H9 (cell line): ENCODE measurements around the gene MRPS23. TPM values are rescaled to one million over a fixed set of nuclear protein-coding genes. Genes with fewer than 3 reads are reported as not detected.

ENCODE experiments used
- DNase-seq: peaks from one replicate; pipeline ENCODE4 v3.0.0-alpha.2; 2017
- H2AFZ ChIP-seq: one replicate; pipeline ENCODE4 v1.6.1; 2013; ENCODE audit warnings: mild to moderate bottlenecking, low read length, control low read depth, moderate library complexity
- H2AK5ac ChIP-seq: 2 replicates; pipeline ENCODE4 v1.6.1; 2013; ENCODE audit warnings: low read length, control low read depth, mixed read lengths; ENCODE audit not compliant: insufficient read length
- H2BK120ac ChIP-seq: one replicate; pipeline ENCODE4 v1.6.1; 2013; ENCODE audit warnings: low read depth, mild to moderate bottlenecking, low read length, control low read depth, inconsistent platforms; ENCODE audit not compliant: poor library complexity, severe bottlenecking
- H2BK12ac ChIP-seq: 2 replicates; pipeline ENCODE4 v1.6.1; 2013; ENCODE audit warnings: low read length, control low read depth, mixed read lengths, low read depth; ENCODE audit not compliant: insufficient read length
- H2BK15ac ChIP-seq: 2 replicates; pipeline ENCODE4 v1.6.1; 2013; ENCODE audit warnings: low read depth, low read length, control low read depth
- H2BK20ac ChIP-seq: one replicate; pipeline ENCODE4 v1.6.1; 2013; ENCODE audit warnings: low read depth, mild to moderate bottlenecking, low read length, control low read depth, inconsistent platforms; ENCODE audit not compliant: poor library complexity, severe bottlenecking
- H2BK5ac ChIP-seq: 2 replicates; pipeline ENCODE4 v1.6.1; 2013; ENCODE audit warnings: low read length, control low read depth, mixed read lengths; ENCODE audit not compliant: insufficient read length
- H3K14ac ChIP-seq: 2 replicates; pipeline ENCODE4 v1.6.1; 2013; ENCODE audit warnings: low read length, control low read depth; ENCODE audit not compliant: insufficient read depth
- H3K18ac ChIP-seq: 2 replicates; pipeline ENCODE4 v1.6.1; 2013; ENCODE audit warnings: low read depth, mild to moderate bottlenecking, mixed read lengths, low read length, control low read depth; ENCODE audit not compliant: insufficient read length
- H3K23ac ChIP-seq: 2 replicates; pipeline ENCODE4 v1.6.1; 2013; ENCODE audit warnings: low read length, control low read depth, mixed read lengths, low read depth; ENCODE audit not compliant: insufficient read length
- H3K23me2 ChIP-seq: 2 replicates; pipeline ENCODE4 v1.6.1; 2013; ENCODE audit warnings: low read depth, mild to moderate bottlenecking, mixed read lengths, low read length, control low read depth; ENCODE audit not compliant: insufficient read length, poor library complexity, severe bottlenecking
- H3K27ac ChIP-seq: 2 replicates; pipeline ENCODE4 v1.5.1; 2013; ENCODE audit warnings: low read length, control low read depth, mixed read lengths, low read depth; ENCODE audit not compliant: insufficient read length
- H3K27me3 ChIP-seq: 2 replicates; pipeline ENCODE4 v1.6.1; 2013; ENCODE audit warnings: low read length, control low read depth, inconsistent platforms; ENCODE audit not compliant: insufficient read depth
- H3K4ac ChIP-seq: 2 replicates; pipeline ENCODE4 v1.6.1; 2013; ENCODE audit warnings: low read depth, mild to moderate bottlenecking, control low read depth, inconsistent platforms, low read length, moderate library complexity
- H3K4me1 ChIP-seq: 2 replicates; pipeline ENCODE4 v1.6.1; 2013; ENCODE audit warnings: low read length, control low read depth, inconsistent platforms; ENCODE audit not compliant: insufficient read depth
- H3K4me2 ChIP-seq: 2 replicates; pipeline ENCODE4 v1.6.1; 2013; ENCODE audit warnings: low read length, control low read depth, mixed read lengths; ENCODE audit not compliant: insufficient read length, insufficient read depth
- H3K56ac ChIP-seq: 2 replicates; pipeline ENCODE4 v1.6.1; 2013; ENCODE audit warnings: low read depth, mild to moderate bottlenecking, mixed read lengths, low read length, control low read depth; ENCODE audit not compliant: insufficient read length
- H3K79me1 ChIP-seq: 2 replicates; pipeline ENCODE4 v1.6.1; 2013; ENCODE audit warnings: low read depth, mild to moderate bottlenecking, moderate library complexity, low read length, control low read depth, inconsistent platforms; ENCODE audit not compliant: insufficient read depth, poor library complexity, severe bottlenecking
- H3K79me2 ChIP-seq: 2 replicates; pipeline ENCODE4 v1.6.1; 2013; ENCODE audit warnings: low read length, control low read depth, inconsistent platforms; ENCODE audit not compliant: insufficient read depth
- H3K9ac ChIP-seq: 2 replicates; pipeline ENCODE4 v1.6.1; 2013; ENCODE audit warnings: low read length, control low read depth, mixed read lengths; ENCODE audit not compliant: insufficient read length; ENCODE audit errors: extremely low read depth
- H3K9me3 ChIP-seq: one replicate; pipeline ENCODE4 v1.6.1; 2013; ENCODE audit warnings: low read depth, low read length, inconsistent platforms; ENCODE audit not compliant: control insufficient read depth
- H3T11ph ChIP-seq: one replicate; pipeline ENCODE4 v1.6.1; 2013; ENCODE audit warnings: mild to moderate bottlenecking, low read length, control low read depth, inconsistent platforms
- H4K20me1 ChIP-seq: one replicate; pipeline ENCODE4 v1.6.1; 2013; ENCODE audit not compliant: control insufficient read depth, insufficient read length, insufficient read depth
- H4K5ac ChIP-seq: 2 replicates; pipeline ENCODE4 v1.6.1; 2013; ENCODE audit warnings: low read depth, mild to moderate bottlenecking, mixed read lengths, low read length, control low read depth; ENCODE audit not compliant: insufficient read length
- H4K8ac ChIP-seq: replicated peaks from 2 replicates; pipeline ENCODE4 v1.6.1; 2013; ENCODE audit warnings: low read length, control low read depth, mixed read lengths, low read depth; ENCODE audit not compliant: insufficient read length
- H4K91ac ChIP-seq: 2 replicates; pipeline ENCODE4 v1.6.1; 2013; ENCODE audit warnings: low read depth, mild to moderate bottlenecking, moderate library complexity, mixed read lengths, low read length, control low read depth; ENCODE audit not compliant: insufficient read length
- H3K27ac Mint-ChIP-seq, 3 experiments: 2 replicates in 2 of 3; 3 replicates in 1 of 3; pipeline ENCODE4 v1.8.0; 2020 to 2021; ENCODE audit warnings: mixed read lengths in 3 of 3, mild to moderate bottlenecking in 1 of 3, moderate library complexity in 1 of 3
- H3K27me3 Mint-ChIP-seq: 2 replicates; pipeline ENCODE4 v1.8.0; 2021; ENCODE audit warnings: low read depth, mild to moderate bottlenecking, moderate library complexity, mixed read lengths
- H3K36me3 Mint-ChIP-seq, 3 experiments: 2 replicates in 2 of 3; 3 replicates in 1 of 3; pipeline ENCODE4 v1.8.0; 2020 to 2021; ENCODE audit warnings: low read depth in 3 of 3, mixed read lengths in 3 of 3; ENCODE audit not compliant: insufficient read depth in 1 of 3
- H3K4me1 Mint-ChIP-seq, 2 experiments: 2 replicates each; pipeline ENCODE4 v1.8.0; 2020; ENCODE audit warnings: mixed read lengths in 2 of 2
- H3K4me3 Mint-ChIP-seq, 2 experiments: 2 replicates in 1 of 2; 3 replicates in 1 of 2; pipeline ENCODE4 v1.8.0; 2020 to 2021; ENCODE audit warnings: mild to moderate bottlenecking in 2 of 2, mixed read lengths in 2 of 2, moderate library complexity in 1 of 2
- H3K9me3 Mint-ChIP-seq, 2 experiments: 2 replicates in 1 of 2; 3 replicates in 1 of 2; pipeline ENCODE4 v1.8.0; 2020; ENCODE audit warnings: mild to moderate bottlenecking in 2 of 2, mixed read lengths in 2 of 2, moderate library complexity in 1 of 2
- WGBS: extraction: QIAGEN DNeasy Blood & Tissue Kit; methylation state at CpG from one replicate; pipeline ENCODE4 v1.1.7; 2013; ENCODE audit warnings: missing lambda C conversion rate, low lambda C conversion rate, mixed read lengths; ENCODE audit not compliant: insufficient read length; ENCODE audit errors: extremely low coverage; 5-methylcytosine and 5-hydroxymethylcytosine counted together
- total RNA-seq: library from RNA; stranded (reverse); gene quantifications from 2 replicates; pipeline ENCODE4 v1.2.1, GENCODE V29; 2021
- TF ChIP-seq, protein P1 (sequence below): fragments of 200-600 bp; sonication (generic); conservative IDR thresholded peaks from 3 replicates; pipeline ENCODE4 v1.8.0; 2021; ENCODE audit warnings: antibody characterized with exemption, mild to moderate bottlenecking

MRPS23 gene
- total RNA-seq, 1 experiment from 2014 or later = 62.0 TPM

DNA sequence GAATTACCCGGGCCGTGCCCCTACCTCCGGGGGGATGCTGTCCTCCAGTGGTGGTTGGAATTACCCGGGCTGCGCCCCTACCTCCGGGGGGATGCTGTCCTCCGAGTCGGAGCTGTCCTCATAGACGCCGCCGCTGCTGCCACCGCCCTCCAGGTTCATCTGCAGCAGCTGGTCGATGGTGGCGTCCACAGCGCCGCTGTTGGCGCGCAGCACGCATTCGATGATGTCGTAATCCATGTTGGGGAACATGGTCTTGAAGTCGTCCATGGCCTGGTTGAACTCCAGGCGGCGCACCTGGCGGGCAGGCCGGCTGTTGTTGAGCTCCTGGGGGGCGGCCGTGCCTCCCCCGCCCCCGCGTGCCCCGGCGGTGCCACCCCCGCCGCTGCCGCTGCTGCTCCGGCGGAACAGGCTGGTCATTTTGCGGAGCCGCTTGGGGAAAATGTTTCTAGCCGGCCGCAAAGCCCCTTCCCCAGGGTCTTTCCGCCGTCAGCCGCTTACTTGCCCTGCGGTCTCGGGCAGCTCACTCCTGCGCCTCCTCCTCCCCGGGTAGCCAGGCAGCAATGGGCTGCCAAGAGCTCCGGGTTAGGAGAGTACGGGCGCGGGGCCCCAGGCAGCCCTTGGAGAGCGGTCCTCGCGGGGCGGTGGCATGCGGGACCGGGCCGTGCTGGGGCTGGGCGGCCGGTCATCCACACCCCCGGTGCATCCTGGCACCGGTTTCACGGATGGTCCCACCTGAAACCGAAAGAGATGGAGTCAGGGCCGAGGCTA, 35.5 kb upstream of the MRPS23 start:
- Histone ChIP-seq H2BK20ac (no peak overlapping the region), H3K23ac (no peak overlapping the region), H3K4me1 (no peaks in the 10 kb centered on the region; the same call in 1 of the 2 replicates), H2AFZ (no peak overlapping the region), H3K9ac (no peak overlapping the region), H3K4ac (no peak overlapping the region), H3K4me2 (no peak overlapping the region), H4K20me1 (no peaks in the 10 kb centered on the region), H3K79me1 (no peaks in the 10 kb centered on the region), H3T11ph (no peak overlapping the region), H4K8ac (no peak overlapping the region), H3K23me2 (no peaks in the 10 kb centered on the region), H3K18ac (no peak overlapping the region), H2BK120ac (no peak overlapping the region), H3K9me3 (no peaks in the 10 kb centered on the region), H3K27me3 (no peaks in the 10 kb centered on the region), H3K27ac (no peak overlapping the region), H4K91ac (no peak overlapping the region), H2BK12ac (no peak overlapping the region), H4K5ac (no peak overlapping the region), H3K79me2 (no peaks in the 10 kb centered on the region), H2BK5ac (no peak overlapping the region), H2AK5ac (no peak overlapping the region), H2BK15ac (no peak overlapping the region; the same call in 1 of the 2 replicates), H3K14ac (no peak overlapping the region), H3K56ac (no peak overlapping the region)
- Mint-ChIP-seq H3K36me3 (peaks cover 3 to 8% (median 5%) of the 10 kb centered on the region in 3 experiments; a peak in 5 of 7 replicates), H3K9me3 (peaks cover 5 to 9% of the 10 kb centered on the region in 2 experiments; a peak in 3 of 5 replicates), H3K27ac (no peak overlapping the region), H3K27me3 (peaks cover 5% of the 10 kb centered on the region), H3K4me1 (peaks cover 18 to 24% of the 10 kb centered on the region in 2 experiments), H3K4me3 (no peak overlapping the region)
- TF ChIP-seq, protein P1, sequence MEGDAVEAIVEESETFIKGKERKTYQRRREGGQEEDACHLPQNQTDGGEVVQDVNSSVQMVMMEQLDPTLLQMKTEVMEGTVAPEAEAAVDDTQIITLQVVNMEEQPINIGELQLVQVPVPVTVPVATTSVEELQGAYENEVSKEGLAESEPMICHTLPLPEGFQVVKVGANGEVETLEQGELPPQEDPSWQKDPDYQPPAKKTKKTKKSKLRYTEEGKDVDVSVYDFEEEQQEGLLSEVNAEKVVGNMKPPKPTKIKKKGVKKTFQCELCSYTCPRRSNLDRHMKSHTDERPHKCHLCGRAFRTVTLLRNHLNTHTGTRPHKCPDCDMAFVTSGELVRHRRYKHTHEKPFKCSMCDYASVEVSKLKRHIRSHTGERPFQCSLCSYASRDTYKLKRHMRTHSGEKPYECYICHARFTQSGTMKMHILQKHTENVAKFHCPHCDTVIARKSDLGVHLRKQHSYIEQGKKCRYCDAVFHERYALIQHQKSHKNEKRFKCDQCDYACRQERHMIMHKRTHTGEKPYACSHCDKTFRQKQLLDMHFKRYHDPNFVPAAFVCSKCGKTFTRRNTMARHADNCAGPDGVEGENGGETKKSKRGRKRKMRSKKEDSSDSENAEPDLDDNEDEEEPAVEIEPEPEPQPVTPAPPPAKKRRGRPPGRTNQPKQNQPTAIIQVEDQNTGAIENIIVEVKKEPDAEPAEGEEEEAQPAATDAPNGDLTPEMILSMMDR = no peak
- DNase-seq = no peak
- no CpG with 5 or more reads among the region's 67 CpGs for WGBS
